Thyroid gland (tissue), 4 donors: ENCODE results near the gene ZNF888.

Experiments
- POLR2A ChIP-seq, 2 donors: fragments of 450-650 bp; IDR thresholded peaks; one replicate each; pipeline ENCODE4 v1.6.1; 2017; ENCODE audit warnings: antibody characterized with exemption in 2 of 2, mild to moderate bottlenecking in 2 of 2, moderate library complexity in 1 of 2
- TF ChIP-seq, protein P1 (sequence below), 6 experiments: fragments of 200-600 bp in 3 of 6; fragments of 450-650 bp in 3 of 6; sonication (generic) in 3 of 6; IDR thresholded peaks; one replicate each; pipeline ENCODE4 v1.5.1; 2016 to 2019; ENCODE audit warnings: antibody characterized with exemption in 6 of 6, mild to moderate bottlenecking in 2 of 6, inconsistent platforms in 1 of 6, moderate library complexity in 1 of 6

GRCh38 chr19:52922841-52923777 is at the start of gene ZNF888:
- TF ChIP-seq, protein P1, sequence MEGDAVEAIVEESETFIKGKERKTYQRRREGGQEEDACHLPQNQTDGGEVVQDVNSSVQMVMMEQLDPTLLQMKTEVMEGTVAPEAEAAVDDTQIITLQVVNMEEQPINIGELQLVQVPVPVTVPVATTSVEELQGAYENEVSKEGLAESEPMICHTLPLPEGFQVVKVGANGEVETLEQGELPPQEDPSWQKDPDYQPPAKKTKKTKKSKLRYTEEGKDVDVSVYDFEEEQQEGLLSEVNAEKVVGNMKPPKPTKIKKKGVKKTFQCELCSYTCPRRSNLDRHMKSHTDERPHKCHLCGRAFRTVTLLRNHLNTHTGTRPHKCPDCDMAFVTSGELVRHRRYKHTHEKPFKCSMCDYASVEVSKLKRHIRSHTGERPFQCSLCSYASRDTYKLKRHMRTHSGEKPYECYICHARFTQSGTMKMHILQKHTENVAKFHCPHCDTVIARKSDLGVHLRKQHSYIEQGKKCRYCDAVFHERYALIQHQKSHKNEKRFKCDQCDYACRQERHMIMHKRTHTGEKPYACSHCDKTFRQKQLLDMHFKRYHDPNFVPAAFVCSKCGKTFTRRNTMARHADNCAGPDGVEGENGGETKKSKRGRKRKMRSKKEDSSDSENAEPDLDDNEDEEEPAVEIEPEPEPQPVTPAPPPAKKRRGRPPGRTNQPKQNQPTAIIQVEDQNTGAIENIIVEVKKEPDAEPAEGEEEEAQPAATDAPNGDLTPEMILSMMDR (IDR thresholded peaks at IDR 0.05), result peak in 1 of 6 experiments; percentile 5
- peak in 1 of 2 donors; percentile 48 for TF ChIP-seq POLR2A (IDR thresholded peaks at IDR 0.05)
